ENCODE data around the gene HDAC10. TPM values are rescaled to one million over a fixed set of nuclear protein-coding genes. Genes with fewer than 3 reads are reported as not detected.

Gene HDAC10
- total RNA-seq, 1 experiment from 2014 or later, result 5.1 TPM

- no peak for DNase-seq (ENCODE audit: low read depth)
Observed at GRCh38 chr22:50257041-50257440, 6.0 kb upstream of the HDAC10 start.

- no peak for DNase-seq (ENCODE audit: low read depth)
Observed at GRCh38 chr22:50256258-50256862, 5.3 kb upstream of the HDAC10 start.

- DNase-seq (ENCODE audit: low read depth), result no peak
Observed at GRCh38 chr22:50255607-50256006, 4.5 kb upstream of the HDAC10 start.

GRCh38 chr22:50255099-50255498 lies 4.0 kb upstream of the HDAC10 start:
- no peak for DNase-seq (ENCODE audit: low read depth)

- no peak for DNase-seq (ENCODE audit: low read depth)
Observed at GRCh38 chr22:50253941-50254340, 2.9 kb upstream of the HDAC10 start.

GRCh38 chr22:50253046-50253915 lies 2.2 kb upstream of the HDAC10 start:
- no peak for DNase-seq (ENCODE audit: low read depth)

GRCh38 chr22:50252082-50253045 lies 1.3 kb upstream of the HDAC10 start:
- peak; percentile 76 for DNase-seq (ENCODE audit: low read depth)

- no peak for DNase-seq (ENCODE audit: low read depth)
Observed at GRCh38 chr22:50251477-50252081, 514 bp upstream of the HDAC10 start.

- DNase-seq (ENCODE audit: low read depth), result no peak
Observed at GRCh38 chr22:50250249-50250554, 863 bp downstream of the HDAC10 start.

- no peak for DNase-seq (ENCODE audit: low read depth)
Observed at GRCh38 chr22:50249341-50250248, 1.5 kb downstream of the HDAC10 start.

- no peak for DNase-seq (ENCODE audit: low read depth)
Observed at GRCh38 chr22:50248196-50249081, 2.6 kb downstream of the HDAC10 start.

GRCh38 chr22:50247748-50248147 lies 3.3 kb downstream of the HDAC10 start:
- peak; percentile 71 for DNase-seq (ENCODE audit: low read depth)

GRCh38 chr22:50246242-50247175 lies 4.6 kb downstream of the HDAC10 start:
- no peak for DNase-seq (ENCODE audit: low read depth)

GRCh38 chr22:50245214-50246072 lies 5.6 kb downstream of the HDAC10 start:
- no peak for DNase-seq (ENCODE audit: low read depth)

- peak; percentile 96 for DNase-seq (ENCODE audit: low read depth)
Observed at GRCh38 chr22:50244420-50245213, 6.4 kb downstream of the HDAC10 start, which contains the start of gene TUBGCP6. Gene TUBGCP6, minus strand, starts transcription at chr22:50245023. Its CDS starts 564 bp downstream, at chr22:50244459.

GRCh38 chr22:50243685-50244419 lies 7.2 kb downstream of the HDAC10 start:
- DNase-seq (ENCODE audit: low read depth), result no peak
